GM20000 (cell line): ENCODE data around the gene PTPRE.

Experiments used
- DNase-seq: peaks from one replicate; pipeline ENCODE4 v3.0.0; 2012; ENCODE audit warnings: low spot score
- TF ChIP-seq, protein P1 (sequence below): IDR thresholded peaks from 2 replicates; pipeline ENCODE4 v1.5.1; 2012; ENCODE audit warnings: mild to moderate bottlenecking, control low read depth; ENCODE audit errors: extremely low read depth, missing control alignments

The PTPRE gene

GRCh38 chr10:127884501-127884900 is 22.4 kb upstream of the PTPRE start:
- TF ChIP-seq, protein P1, sequence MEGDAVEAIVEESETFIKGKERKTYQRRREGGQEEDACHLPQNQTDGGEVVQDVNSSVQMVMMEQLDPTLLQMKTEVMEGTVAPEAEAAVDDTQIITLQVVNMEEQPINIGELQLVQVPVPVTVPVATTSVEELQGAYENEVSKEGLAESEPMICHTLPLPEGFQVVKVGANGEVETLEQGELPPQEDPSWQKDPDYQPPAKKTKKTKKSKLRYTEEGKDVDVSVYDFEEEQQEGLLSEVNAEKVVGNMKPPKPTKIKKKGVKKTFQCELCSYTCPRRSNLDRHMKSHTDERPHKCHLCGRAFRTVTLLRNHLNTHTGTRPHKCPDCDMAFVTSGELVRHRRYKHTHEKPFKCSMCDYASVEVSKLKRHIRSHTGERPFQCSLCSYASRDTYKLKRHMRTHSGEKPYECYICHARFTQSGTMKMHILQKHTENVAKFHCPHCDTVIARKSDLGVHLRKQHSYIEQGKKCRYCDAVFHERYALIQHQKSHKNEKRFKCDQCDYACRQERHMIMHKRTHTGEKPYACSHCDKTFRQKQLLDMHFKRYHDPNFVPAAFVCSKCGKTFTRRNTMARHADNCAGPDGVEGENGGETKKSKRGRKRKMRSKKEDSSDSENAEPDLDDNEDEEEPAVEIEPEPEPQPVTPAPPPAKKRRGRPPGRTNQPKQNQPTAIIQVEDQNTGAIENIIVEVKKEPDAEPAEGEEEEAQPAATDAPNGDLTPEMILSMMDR = no peak
- DNase-seq = no peak

- TF ChIP-seq, protein P1 = no peak
- no peak for DNase-seq
These were observed 20.4 kb upstream of the PTPRE start for GRCh38 chr10:127886371-127887051.

GRCh38 chr10:127887541-127888415 is 19.1 kb upstream of the PTPRE start:
- TF ChIP-seq, protein P1 = no peak

GRCh38 chr10:127888521-127889312 is 18.2 kb upstream of the PTPRE start:
- DNase-seq = no peak
- TF ChIP-seq, protein P1 = no peak

More at GRCh38 chr10:127887541-127888415, 19.1 kb upstream of the PTPRE start:
- no peak for DNase-seq

GRCh38 chr10:127889605-127890195 is 17.2 kb upstream of the PTPRE start:
- TF ChIP-seq, protein P1 = no peak
- no peak for DNase-seq

DNA sequence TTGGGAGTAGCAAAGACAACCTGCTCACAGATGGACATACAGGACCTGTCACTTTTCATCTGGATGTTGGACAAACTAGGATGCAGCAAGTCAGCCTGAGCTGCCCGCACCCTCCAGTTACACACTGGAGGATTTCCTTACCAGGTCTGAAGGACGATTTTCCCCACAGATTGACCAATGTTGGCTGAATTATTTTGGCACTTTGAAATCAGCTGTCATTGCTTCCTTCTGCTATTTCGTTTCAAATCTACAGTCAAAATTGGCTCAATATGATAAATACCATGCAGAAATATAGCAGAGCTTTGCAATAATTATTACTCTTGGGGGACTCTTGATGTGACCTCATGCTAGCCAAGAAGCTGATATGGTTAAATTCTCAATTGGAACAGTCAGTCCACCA is 16.7 kb upstream of the PTPRE start:
- TF ChIP-seq, protein P1 = no peak
- DNase-seq = no peak
